D721Med (cell line): ENCODE data around the gene PPP1R27.

ENCODE experiments used
- DNase-seq: peaks from one replicate; pipeline ENCODE4 v3.0.0; 2011; ENCODE audit warnings: low spot score; ENCODE audit not compliant: insufficient read length
- FAIRE-seq: peaks from 2 replicates; lab custom pipeline; 2011; peaks lifted over from hg19 to GRCh38; lab: Jason Lieb, UNC
- TF ChIP-seq, protein P1 (sequence below): IDR thresholded peaks from 2 replicates; pipeline ENCODE4 v1.5.1; 2012; ENCODE audit warnings: mild to moderate bottlenecking, control low read depth; ENCODE audit not compliant: insufficient read depth; ENCODE audit errors: missing control alignments

Gene PPP1R27

DNA sequence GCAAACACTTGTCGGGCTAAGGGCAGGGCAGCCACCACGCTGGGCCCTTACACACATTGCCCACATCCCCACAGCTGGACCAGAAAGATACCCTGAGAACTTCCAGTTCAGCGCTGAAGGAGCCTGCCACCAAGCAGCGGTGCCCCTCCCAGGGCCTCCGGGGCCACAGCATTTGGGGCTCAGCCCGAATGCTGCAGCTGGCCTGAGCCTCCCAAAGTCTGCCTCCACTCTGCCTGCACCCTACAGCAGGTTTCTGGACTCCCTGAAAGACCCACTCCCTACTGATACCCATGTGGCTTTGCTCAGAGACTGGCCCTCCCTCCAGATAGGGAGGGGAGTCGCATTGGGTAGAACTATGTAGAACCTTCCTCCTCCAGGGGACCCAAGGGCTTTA lies 3.3 kb downstream of the PPP1R27 start:
- TF ChIP-seq, protein P1, sequence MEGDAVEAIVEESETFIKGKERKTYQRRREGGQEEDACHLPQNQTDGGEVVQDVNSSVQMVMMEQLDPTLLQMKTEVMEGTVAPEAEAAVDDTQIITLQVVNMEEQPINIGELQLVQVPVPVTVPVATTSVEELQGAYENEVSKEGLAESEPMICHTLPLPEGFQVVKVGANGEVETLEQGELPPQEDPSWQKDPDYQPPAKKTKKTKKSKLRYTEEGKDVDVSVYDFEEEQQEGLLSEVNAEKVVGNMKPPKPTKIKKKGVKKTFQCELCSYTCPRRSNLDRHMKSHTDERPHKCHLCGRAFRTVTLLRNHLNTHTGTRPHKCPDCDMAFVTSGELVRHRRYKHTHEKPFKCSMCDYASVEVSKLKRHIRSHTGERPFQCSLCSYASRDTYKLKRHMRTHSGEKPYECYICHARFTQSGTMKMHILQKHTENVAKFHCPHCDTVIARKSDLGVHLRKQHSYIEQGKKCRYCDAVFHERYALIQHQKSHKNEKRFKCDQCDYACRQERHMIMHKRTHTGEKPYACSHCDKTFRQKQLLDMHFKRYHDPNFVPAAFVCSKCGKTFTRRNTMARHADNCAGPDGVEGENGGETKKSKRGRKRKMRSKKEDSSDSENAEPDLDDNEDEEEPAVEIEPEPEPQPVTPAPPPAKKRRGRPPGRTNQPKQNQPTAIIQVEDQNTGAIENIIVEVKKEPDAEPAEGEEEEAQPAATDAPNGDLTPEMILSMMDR: no peak
- DNase-seq (no peak), FAIRE-seq (no peak)

DNA sequence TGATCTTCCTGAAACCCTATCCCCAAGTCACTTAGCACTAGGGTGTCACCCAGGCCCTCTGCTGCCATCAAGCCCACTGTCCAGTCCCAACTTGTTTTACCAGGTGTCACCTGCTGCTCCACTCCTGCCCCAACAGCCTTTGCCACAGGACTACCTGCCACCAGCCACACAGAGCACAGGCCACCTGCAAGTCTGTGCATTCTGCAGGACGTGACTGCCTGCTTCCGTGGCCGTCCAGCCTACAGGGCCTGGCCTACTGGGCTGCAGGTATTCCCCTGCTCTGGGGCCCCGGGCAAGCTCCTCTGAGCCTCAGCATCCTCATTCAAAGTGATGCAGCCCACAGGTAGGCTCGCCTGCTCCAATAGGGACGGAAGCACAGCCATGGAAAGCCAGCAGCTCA lies 5.0 kb downstream of the PPP1R27 start:
- TF ChIP-seq, protein P1: no peak
- no peak for FAIRE-seq
- DNase-seq: no peak

GRCh38 chr17:81828656-81829055 lies 6.2 kb downstream of the PPP1R27 start:
- DNase-seq: no peak
- no peak for FAIRE-seq
- TF ChIP-seq, protein P1: no peak

- TF ChIP-seq, protein P1: no peak
- no peak for FAIRE-seq
- DNase-seq: no peak
These were observed 8.9 kb downstream of the PPP1R27 start for GRCh38 chr17:81825841-81826466.

- TF ChIP-seq, protein P1: no peak
- FAIRE-seq (no peak), DNase-seq (no peak)
These were observed 10.3 kb downstream of the PPP1R27 start for GRCh38 chr17:81824595-81824994.

- DNase-seq: no peak
- FAIRE-seq: no peak
- TF ChIP-seq, protein P1: no peak
These were observed 10.9 kb downstream of the PPP1R27 start for GRCh38 chr17:81823820-81824550.
